NCI-H2227 treated with DMSO at 0.1 percent for 48 hours (cell line): ENCODE results near the gene PLEKHN1.
A peak's percentile ranks its signal among the peaks of the same experiment; 100 is the strongest.
"Not testable (repeated sequence)": the region's sequence is repeated elsewhere in the genome, so short reads cannot be mapped to it uniquely, and the experiment has no call there.

Source experiments
- DNase-seq: peaks from one replicate; lab custom pipeline; 2025; lab: John Stamatoyannopoulos, UW

PLEKHN1 gene

GRCh38 chr1:1013105-1013921 lies 47.0 kb downstream of the PLEKHN1 start, which contains the start of gene ISG15:
TSS of gene ISG15 (plus strand) at chr1:1013497. CDS start at chr1:1013574, 77 bp downstream.
- peak; percentile 75 for DNase-seq

DNA sequence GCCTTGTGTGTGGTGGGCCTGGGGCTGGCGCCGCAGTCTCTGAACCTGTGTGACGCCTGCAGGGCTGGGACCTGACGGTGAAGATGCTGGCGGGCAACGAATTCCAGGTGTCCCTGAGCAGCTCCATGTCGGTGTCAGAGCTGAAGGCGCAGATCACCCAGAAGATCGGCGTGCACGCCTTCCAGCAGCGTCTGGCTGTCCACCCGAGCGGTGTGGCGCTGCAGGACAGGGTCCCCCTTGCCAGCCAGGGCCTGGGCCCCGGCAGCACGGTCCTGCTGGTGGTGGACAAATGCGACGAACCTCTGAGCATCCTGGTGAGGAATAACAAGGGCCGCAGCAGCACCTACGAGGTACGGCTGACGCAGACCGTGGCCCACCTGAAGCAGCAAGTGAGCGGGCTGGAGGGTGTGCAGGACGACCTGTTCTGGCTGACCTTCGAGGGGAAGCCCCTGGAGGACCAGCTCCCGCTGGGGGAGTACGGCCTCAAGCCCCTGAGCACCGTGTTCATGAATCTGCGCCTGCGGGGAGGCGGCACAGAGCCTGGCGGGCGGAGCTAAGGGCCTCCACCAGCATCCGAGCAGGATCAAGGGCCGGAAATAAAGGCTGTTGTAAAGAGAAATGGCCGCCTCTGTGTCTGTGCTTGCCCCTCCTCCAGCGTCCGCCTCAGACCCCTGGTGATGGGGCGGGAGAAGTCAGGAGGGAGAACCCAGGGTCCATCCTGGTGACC lies 47.8 kb downstream of the PLEKHN1 start:
- DNase-seq = peak; percentile 38

DNA sequence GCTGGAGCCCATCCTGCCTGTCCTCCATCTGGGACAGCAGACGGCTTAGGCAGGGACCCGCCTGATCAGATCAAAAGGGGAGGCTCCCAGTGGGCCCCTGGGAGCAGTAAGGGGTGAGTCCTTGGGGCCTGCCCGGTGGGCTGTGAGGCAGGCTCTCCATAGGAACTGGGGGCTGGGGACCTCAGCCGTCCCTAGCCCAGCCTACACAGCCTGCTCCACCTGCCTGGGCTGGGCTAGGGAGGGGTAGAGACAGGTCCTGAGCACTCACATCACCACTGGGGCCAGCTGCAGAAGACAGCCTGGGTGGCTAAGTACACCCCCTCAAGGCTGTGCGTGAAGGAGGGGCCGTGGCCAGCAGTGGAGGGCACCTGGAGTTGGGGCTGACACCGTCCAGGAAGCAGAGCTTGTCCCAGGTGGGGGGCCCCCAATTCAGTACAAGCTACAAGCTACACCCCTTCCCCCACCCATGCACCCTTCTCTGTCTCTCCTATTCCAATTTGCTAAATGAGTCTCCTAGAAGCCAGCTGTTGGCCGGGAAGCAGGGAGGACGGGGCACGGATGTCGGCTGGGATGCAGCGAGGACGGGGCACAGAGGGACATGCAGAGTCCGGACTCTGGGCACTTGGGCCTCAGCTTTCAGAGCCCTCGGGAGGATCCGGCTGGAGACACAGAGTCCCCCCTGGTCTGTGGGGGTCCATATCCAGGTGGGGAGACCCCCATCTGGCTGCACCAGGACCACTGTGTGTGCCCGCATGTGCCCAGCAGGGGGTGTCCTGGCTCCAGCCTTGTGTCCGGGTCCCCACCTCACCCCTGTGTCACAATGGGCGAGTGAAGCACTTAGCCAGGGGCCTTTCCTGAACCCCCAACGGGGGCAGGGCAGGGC lies 48.8 kb downstream of the PLEKHN1 start:
- no peak for DNase-seq

DNA sequence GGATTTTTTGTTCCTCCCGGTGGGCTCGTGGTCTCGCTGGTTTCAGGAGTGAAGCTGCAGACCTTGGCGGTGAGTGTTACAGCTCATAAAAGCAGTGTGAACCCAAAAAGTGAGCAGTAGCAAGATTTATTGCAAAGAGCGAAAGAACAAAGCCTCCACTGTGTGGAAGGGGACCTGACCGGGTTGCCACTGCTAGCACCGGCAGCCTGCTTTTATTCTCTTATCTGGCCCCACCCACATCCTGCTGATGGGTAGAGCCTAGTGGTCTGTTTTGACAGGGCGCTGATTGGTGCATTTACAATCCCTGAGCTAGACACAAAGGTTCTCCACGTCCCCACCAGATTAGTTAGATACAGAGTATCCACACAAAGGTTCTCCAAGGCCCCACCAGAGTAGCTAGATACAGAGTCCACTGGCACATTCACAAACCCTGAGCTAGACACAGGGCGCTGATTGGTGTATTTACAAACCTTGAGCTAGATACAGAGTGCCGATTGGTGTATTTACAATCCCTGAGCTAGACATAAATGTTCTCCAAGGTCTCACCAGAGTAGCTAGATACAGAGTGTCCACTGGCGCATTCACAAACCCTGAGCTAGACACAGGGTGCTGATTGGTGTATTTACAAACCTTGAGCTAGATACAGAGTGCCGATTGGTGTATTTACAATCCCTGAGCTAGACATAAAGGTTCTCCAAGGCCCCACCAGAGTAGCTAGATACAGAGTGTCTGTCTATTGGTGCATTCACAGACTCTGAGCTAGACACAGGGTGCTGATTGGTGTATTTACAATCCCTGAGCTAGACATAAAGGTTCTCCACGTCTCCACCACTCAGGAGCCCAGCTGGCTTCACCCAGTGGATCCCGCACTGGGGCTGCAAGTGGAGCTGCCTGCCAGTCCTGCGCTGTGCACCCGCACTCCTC lies 51.4 kb downstream of the PLEKHN1 start:
- not testable (repeated sequence) for DNase-seq

GRCh38 chr1:1018321-1018685 lies 52.0 kb downstream of the PLEKHN1 start:
- not testable (repeated sequence) for DNase-seq

DNA sequence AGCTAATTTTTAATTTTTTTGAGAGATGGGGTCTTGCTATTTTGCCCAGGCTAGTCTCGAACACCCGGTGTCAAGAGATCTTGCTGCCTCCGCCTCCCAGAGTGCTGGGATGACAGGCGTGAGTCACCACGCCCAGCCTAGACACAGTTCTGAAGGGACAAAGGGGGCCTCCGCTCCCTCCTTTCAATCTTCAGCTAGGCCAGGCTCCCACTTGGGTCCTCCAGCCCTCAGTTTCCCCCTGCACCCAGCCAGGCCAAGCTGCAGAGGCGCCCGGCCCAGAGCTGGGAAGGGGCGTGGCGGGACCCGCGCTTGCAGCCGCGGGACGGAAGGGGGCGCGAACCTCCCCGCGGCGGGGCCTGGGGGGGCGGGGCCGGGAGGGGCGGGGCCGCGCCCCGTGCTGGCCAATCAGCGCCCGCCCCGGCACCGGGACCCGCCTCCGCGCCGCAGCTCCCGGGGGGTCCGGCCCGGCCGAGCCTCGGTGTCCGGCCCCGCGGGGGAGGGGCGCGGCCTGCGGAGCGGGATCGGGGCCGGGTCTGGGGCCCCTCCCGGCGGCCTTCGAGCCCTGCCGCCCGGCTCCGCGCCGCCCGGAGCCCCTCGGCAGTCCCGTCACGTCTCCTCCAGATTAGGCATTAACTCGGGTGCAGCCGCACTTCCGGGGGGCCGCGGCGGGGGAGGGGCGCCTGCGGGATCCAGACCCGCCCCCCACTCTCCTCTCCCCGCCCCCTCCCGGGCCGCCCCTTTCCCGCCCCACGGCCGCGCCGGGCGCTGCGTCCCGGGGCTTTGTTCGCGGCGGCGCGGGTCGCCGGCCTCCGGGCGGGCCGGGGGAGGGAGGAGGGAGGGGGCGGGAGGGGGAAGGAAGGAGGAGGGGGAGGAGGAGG lies 53.1 kb downstream of the PLEKHN1 start:
- DNase-seq = peak; percentile 63

- peak; percentile 22 for DNase-seq
Observed at GRCh38 chr1:1020000-1020404, 53.7 kb downstream of the PLEKHN1 start, which contains the start of gene AGRN. TSS of gene AGRN (plus strand) at chr1:1020120. CDS start at chr1:1020173, 53 bp downstream.

DNA sequence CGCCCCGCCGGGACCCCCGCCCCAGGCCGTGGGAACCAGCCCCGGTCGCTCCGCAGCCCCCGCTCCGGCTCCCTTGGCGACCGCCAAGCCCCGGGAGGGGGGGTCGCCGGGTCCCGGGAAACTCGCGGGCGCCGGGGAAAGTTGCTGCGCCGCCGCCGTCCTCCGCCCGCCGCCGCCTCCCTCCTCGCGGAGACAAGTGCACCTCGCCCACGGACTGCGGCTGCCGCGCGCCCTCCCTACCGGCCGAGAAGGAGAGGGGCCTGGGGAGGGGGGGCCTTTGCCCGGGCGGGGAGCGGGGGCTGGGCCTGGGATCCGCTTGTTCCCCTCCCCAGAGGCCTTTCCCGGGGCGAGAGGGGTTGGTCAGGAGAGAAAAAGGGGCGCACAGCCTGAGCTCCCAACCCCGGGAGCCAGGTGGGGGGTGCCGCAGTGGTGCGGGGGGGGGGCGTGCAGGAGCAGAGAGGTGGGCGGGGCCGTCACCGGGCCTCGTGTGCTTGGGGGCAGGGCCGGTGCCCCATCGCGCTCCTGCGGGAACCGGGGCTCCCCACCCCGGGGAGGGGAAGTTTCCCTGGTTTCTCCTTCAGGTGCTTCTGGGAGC lies 54.2 kb downstream of the PLEKHN1 start:
- no peak for DNase-seq

GRCh38 chr1:1021010-1021919 lies 55.0 kb downstream of the PLEKHN1 start:
- DNase-seq = peak; percentile 32

DNA sequence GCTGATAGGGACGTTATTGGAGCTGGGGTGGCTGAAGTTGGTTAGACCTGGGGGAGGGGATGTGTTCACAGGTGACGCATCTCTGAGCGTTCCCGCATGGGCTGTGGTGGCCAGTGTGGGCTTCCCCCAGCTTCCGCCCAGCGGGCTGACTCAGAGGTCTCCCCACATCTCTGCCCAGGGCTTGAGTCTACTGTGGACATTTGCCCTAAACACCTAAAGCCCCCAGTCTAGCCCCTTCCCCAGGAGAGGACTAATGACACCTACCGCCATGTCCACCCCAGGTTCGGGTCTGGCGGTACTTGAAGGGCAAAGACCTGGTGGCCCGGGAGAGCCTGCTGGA lies 55.6 kb downstream of the PLEKHN1 start:
- DNase-seq = no peak

GRCh38 chr1:1022302-1023009 lies 56.2 kb downstream of the PLEKHN1 start:
- DNase-seq = no peak

- no peak for DNase-seq
Observed at GRCh38 chr1:1023700-1024099, 57.4 kb downstream of the PLEKHN1 start.

DNA sequence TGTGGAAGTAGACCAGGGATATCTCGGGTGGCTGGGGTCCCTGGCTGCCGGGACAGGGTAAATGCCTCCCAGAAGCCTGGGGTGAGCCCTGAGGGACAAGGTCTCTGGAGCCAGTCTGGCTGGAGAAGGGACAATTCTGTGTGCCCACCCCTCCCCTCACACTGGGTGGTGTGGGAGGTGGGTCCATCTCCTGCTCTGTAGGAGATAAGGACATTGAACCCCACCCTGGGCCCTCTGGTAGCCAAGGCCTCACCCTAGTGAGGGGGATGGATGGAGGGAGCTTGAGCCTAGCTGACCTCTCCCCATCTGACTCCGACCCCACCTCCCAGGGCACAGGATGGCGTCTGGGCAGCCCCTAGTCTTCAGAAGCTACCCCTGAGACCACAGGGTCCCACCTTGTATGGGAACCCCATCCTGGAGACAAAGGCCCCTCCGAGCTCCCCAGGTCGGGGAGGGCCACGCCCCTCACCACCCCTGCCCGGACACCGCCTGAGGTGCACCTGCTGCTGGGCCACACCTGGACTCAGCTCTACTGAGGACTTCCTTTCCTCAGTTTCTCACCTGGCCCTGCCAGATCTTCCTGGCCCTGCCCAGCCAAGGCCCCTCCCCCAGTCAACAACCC lies 58.0 kb downstream of the PLEKHN1 start:
- DNase-seq = no peak

GRCh38 chr1:1024771-1025699 lies 58.8 kb downstream of the PLEKHN1 start:
- no peak for DNase-seq
